Measurements from ENCODE around the gene GLCCI1. TPM values are rescaled to one million over a fixed set of nuclear protein-coding genes. Genes with fewer than 3 reads are reported as not detected.
A peak's percentile ranks its signal among the peaks of the same experiment; 100 is the strongest.

Gene GLCCI1
- 10 to 100 TPM; 37.7 to 43.6 TPM for total RNA-seq

DNA sequence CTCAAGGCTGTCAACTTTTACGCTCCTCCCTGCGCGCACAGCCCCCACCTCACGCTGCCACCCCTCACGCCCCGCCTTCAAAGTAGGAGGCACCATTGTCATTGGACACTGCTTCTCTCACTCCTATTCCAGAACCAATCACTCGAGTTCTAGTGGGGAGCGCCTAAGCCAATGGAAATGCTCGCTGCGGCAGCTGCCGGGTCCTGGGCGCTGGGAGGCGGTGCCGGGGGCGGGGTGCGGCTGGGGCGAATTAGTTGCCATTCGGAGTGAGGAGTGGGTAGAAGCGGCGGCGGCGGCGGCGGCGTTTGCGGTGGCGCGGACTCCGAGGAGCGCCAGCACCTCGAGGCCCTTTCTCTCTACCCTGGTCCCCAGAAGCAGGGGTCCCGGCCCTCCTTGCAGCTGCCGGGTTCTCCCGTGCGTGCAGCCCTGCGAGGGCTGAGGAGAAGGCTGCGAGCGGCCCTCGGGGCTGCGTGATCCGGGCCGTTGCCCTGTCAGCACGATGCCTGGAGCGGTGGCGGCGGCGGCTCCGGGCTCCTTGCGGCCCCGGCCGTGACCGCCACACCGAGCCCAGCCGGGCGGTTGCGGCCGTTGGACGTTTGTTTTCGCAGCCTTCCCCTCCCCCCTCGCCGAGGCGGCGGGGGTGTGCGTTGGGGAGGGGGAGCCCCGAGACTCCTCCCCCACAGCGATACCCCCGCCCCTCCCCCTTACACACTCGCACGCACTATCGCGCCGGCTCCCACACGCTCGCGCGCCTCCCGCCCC is at the start of gene GLCCI1:
Gene GLCCI1, plus strand, starts transcription at position 253 of the 762 bp plus-strand sequence. CDS start 555 bp downstream, outside the sequence.
- Mint-ChIP-seq H3K27me3 (no peaks in the 10 kb centered on the region), H3K4me1 (peaks cover 19% of the 10 kb centered on the region), H3K27ac (peak within 1 kb of the TSS; percentile 89), H3K9me3 (ENCODE audit: low read depth) (no peaks in the 10 kb centered on the region), H3K36me3 (no peaks in the 10 kb centered on the region), H3K4me3 (peak within 1 kb of the TSS; percentile 89)
- CTCF ChIA-PET = interaction anchor here (1.0 to 2.8 kb wide), 7 partner anchors 21 to 288 kb away, joined by 3 to 12 read pairs (median 5); no protein-coding TSS in a partner anchor
- peak; percentile 98 for DNase-seq
- ATAC-seq = peak; percentile 92

DNA sequence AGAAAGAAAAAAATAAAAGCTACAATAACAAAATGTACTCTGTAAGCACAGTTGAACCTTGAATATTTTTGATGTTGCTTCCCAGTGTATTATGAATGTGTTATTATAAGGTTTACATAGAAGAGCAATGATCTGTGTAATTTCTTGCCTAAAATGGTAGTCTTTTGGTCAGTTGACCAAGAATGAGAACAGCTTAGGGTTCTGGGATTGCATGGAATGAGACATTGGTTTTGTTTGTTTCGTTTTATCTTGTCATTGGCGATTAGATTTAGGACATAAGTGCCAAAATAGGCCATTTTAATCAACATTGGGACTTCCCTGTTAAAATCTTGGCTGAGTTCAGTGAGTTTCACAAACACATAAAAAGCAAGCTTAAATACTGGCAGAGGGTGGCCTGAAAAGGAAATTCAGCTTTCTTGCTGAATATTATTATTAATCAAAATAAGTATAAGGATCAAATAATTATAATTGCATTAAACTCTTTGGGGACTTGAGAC is 49.1 kb upstream of the GLCCI1 start:
- H3K27me3 Mint-ChIP-seq = no peaks in the 10 kb centered on the region
- ATAC-seq = no peak

DNA sequence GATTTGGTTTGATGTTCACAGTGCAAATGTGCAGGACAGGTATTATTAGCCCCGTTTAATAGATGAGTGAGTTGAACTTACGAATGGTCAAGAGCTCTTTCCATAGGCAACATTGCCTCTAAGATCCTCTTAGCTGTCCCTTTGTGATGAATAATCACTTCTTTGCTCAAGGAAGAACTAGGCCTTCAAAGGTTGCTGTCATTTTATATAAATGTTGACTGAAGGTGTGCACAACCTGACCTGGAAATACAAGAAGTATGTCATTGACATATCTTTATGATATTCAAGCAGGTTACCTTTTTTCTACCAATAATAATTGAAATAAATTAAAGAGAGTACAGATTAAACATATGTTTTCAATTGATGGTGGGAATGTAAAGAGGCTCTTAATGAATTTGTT is 48.5 kb upstream of the GLCCI1 start:
- ATAC-seq = no peak
- no peak overlapping the region for H3K4me3 Mint-ChIP-seq
- CTCF ChIA-PET = interaction anchor here (1.1 to 1.6 kb wide), 7 partner anchors 11 to 156 kb away, joined by 3 to 4 read pairs (median 3); no protein-coding TSS in a partner anchor
- no peak overlapping the region for H3K27ac Mint-ChIP-seq
- peaks cover 42% of the 10 kb centered on the region for H3K4me1 Mint-ChIP-seq
- H3K9me3 Mint-ChIP-seq (ENCODE audit: low read depth) = no peaks in the 10 kb centered on the region
- no peak for DNase-seq
- H3K27me3 Mint-ChIP-seq = no peaks in the 10 kb centered on the region
- H3K36me3 Mint-ChIP-seq = no peaks in the 10 kb centered on the region

More for the DNA sequence above, 49.1 kb upstream of the GLCCI1 start:
- Mint-ChIP-seq H3K4me1 (peaks cover 39% of the 10 kb centered on the region), H3K9me3 (ENCODE audit: low read depth) (no peaks in the 10 kb centered on the region), H3K4me3 (no peak overlapping the region), H3K27ac (no peak overlapping the region), H3K36me3 (no peaks in the 10 kb centered on the region)
- DNase-seq = no peak
- CTCF ChIA-PET = interaction anchor here (0.8 to 1.6 kb wide), 6 partner anchors 10 to 155 kb away, joined by 3 to 4 read pairs (median 4); no protein-coding TSS in a partner anchor

DNA sequence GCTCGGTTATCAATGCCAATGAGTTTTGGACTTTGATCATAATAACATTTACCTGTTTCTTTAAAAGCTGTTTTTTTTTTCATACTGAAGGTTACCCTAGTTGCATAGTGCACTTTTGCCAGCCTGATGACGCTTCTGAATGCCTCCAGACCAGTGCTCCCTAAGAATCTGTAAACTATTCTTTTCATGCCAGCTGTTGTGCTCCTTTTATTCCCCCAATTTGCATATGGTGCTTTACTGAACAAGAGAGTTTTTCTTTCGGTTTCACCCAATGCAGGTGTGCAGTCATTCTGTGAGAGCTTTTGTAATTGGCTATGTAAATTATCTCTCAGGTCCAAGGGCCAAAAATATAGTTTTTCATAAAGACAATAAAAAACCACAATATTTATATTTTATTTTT is 48.1 kb upstream of the GLCCI1 start:
- CTCF ChIA-PET = interaction anchor here (0.9 to 1.6 kb wide), 6 partner anchors 13 to 269 kb away, joined by 3 to 4 read pairs (median 3); no protein-coding TSS in a partner anchor
- ATAC-seq (peak; percentile 75), DNase-seq (peak; percentile 45)
- peaks cover 42% of the 10 kb centered on the region for H3K4me1 Mint-ChIP-seq
- H3K9me3 Mint-ChIP-seq (ENCODE audit: low read depth) = no peaks in the 10 kb centered on the region
- peak overlapping the region; percentile 58 for H3K27ac Mint-ChIP-seq
- no peaks in the 10 kb centered on the region for H3K36me3 Mint-ChIP-seq
- H3K27me3 Mint-ChIP-seq = no peaks in the 10 kb centered on the region
- H3K4me3 Mint-ChIP-seq = peak overlapping the region; percentile 26

DNA sequence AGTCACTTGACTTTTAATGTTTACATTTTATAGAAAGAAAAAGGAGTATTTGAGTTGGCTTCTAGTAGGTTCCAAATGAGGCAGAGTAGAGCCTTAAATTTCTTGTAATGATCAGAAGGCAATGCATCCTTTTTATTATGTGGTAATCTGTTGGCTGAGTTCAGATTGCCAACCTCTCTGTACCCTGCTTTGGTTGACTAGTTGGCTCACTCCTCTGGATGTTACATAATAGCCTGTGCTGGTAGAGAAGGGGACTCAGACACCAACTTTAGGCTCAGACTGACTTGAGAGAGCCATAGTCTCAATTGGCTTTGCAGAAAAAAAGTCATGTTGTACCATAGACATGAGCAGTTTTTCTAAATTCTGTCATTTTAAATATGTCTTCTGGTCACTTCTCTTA is 46.8 kb upstream of the GLCCI1 start:
- CTCF ChIA-PET = no interaction called here
- Mint-ChIP-seq H3K4me1 (peaks cover 42% of the 10 kb centered on the region), H3K27ac (no peak overlapping the region), H3K9me3 (ENCODE audit: low read depth) (no peaks in the 10 kb centered on the region), H3K27me3 (no peaks in the 10 kb centered on the region), H3K36me3 (no peaks in the 10 kb centered on the region), H3K4me3 (no peak overlapping the region)
- ATAC-seq (no peak), DNase-seq (no peak)

DNA sequence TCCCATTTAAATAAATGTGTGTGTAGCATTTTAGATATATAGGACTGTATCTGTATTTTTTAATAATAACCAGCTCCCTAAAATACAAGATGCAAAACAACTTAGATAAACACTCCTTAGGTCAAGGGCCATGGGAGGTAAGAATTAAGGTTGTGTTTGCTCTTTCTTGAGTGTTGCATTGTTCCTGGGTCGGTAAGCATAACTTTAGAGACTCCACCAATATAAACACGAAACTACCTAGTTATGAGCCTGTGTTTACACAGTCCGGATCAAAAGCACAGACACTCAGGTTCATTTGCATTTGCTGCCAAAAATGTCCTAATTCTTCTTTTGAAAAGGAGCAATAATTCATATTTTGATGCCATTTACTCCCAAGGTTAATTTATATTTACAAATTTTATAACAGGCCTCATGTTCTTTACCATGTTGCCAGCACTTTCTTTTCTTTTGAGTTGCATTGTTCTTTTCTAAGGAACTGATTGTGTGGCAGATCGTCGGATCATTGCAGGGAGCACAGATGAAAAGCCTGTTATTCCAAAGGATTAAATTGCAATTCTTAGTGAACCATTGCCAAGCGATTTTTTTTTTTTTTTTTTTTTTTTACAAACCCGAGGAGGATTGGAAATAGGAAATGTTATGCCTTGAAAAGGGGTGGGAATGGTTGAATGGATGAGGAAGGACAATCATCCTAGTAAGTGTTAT is 45.8 kb upstream of the GLCCI1 start:
- CTCF ChIA-PET = no interaction called here
- DNase-seq = no peak
- Mint-ChIP-seq H3K36me3 (no peaks in the 10 kb centered on the region), H3K27me3 (no peaks in the 10 kb centered on the region), H3K4me3 (no peak overlapping the region), H3K9me3 (ENCODE audit: low read depth) (no peaks in the 10 kb centered on the region), H3K4me1 (peaks cover 42% of the 10 kb centered on the region), H3K27ac (no peak overlapping the region)
- ATAC-seq = no peak

DNA sequence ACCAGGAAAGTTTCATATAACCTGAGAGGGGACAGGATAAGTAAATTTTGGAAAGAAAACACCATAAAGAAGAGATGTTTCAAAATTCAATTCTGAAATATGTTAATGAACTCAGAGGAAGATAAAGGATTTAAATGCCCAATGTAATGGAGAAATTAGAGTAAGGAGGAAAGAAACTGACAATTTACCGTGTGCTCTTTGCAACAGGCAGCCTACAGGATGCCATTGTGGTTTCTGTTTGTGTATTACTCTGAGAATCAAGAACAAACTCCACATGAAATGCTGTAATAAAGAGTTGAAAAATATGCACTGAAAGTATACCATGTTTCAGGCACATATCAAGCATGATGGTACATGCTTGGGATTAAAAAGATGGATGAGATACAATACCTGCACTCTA is 44.8 kb upstream of the GLCCI1 start:
- H3K27ac Mint-ChIP-seq = peak overlapping the region; percentile 68
- H3K9me3 Mint-ChIP-seq (ENCODE audit: low read depth) = no peaks in the 10 kb centered on the region
- no peaks in the 10 kb centered on the region for H3K36me3 Mint-ChIP-seq
- DNase-seq = no peak
- H3K27me3 Mint-ChIP-seq = no peaks in the 10 kb centered on the region
- peaks cover 42% of the 10 kb centered on the region for H3K4me1 Mint-ChIP-seq
- peak; percentile 64 for ATAC-seq
- H3K4me3 Mint-ChIP-seq = peak overlapping the region; percentile 46
- CTCF ChIA-PET = no interaction called here

DNA sequence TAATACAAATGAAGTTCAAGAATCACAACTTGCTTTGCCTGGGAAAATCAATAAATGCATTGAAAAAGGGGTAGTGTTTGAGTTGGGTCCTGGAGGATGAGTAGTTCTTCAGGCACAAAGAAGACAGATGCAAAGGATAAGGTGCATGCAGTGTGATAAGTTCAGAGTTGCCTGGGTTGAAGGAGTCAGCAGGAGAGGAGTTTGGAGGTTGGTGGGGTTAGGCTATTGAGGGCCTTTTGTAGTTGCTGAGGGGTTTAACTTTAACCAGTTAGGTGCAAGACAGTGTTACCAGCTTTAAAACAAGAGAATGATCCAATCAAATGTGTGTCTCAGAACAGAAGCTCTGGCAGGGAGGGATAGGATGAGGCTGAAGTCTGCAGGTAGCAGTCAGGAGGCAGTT is 44.3 kb upstream of the GLCCI1 start:
- peak; percentile 66 for ATAC-seq
- CTCF ChIA-PET = no interaction called here
- DNase-seq = no peak
- H3K27me3 Mint-ChIP-seq = no peaks in the 10 kb centered on the region
- peaks cover 39% of the 10 kb centered on the region for H3K4me1 Mint-ChIP-seq
- no peaks in the 10 kb centered on the region for H3K9me3 Mint-ChIP-seq (ENCODE audit: low read depth)
- no peak overlapping the region for H3K4me3 Mint-ChIP-seq
- H3K27ac Mint-ChIP-seq = peak overlapping the region; percentile 68
- H3K36me3 Mint-ChIP-seq = no peaks in the 10 kb centered on the region

DNA sequence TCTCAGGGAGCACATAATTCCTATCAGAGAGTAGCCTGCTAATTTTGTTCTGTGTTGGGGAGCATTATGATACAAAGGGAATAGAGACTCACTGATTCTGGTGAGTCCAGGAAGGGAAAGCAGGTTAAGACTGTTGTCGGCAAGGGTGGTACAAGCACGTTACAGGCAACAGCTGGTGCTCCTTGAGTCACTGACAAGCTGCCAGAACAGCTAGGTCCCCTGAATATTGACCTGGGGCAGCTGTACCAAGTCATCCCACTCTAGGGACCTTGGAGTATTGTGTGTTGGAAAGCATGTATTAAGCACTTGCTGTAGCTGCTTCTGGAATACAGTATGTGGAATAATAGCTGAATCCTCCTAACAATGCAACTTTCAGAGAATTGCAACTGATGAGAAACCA is 37.0 kb upstream of the GLCCI1 start:
- ATAC-seq (no peak), DNase-seq (no peak)
- Mint-ChIP-seq H3K27me3 (no peaks in the 10 kb centered on the region), H3K4me3 (no peak overlapping the region), H3K36me3 (peaks cover 4% of the 10 kb centered on the region), H3K4me1 (peaks cover 24% of the 10 kb centered on the region), H3K27ac (no peak overlapping the region), H3K9me3 (ENCODE audit: low read depth) (no peaks in the 10 kb centered on the region)
- CTCF ChIA-PET = interaction anchor here (1.4 to 1.7 kb wide), 2 partner anchors 74 to 259 kb away, joined by 3 read pairs; no protein-coding TSS in a partner anchor

DNA sequence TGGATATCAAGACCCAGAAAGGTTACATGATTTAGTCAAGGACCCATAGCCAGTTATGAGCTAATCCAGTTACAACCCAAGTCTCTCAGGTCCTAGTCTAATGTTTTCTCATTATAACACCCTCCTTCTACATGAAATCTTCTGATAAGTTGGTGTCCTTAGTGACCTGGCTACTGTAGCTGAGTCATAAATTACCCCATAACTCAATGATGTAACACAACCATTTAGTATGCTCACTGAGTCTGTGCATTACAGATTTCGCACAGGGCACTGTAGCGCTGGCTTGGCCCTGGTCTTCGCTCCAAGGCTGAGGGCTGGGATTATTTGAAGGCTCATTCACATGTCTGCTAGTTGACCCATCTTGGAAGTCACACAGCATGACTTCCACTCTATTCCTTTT is 36.0 kb upstream of the GLCCI1 start:
- CTCF ChIA-PET = interaction anchor here (1.4 kb wide), 1 partner anchor 74 kb away, joined by 3 read pairs; no protein-coding TSS in a partner anchor
- Mint-ChIP-seq H3K4me1 (peaks cover 24% of the 10 kb centered on the region), H3K9me3 (ENCODE audit: low read depth) (no peaks in the 10 kb centered on the region), H3K4me3 (no peak overlapping the region), H3K36me3 (peaks cover 4% of the 10 kb centered on the region), H3K27ac (no peak overlapping the region), H3K27me3 (no peaks in the 10 kb centered on the region)
- DNase-seq (no peak), ATAC-seq (no peak)

DNA sequence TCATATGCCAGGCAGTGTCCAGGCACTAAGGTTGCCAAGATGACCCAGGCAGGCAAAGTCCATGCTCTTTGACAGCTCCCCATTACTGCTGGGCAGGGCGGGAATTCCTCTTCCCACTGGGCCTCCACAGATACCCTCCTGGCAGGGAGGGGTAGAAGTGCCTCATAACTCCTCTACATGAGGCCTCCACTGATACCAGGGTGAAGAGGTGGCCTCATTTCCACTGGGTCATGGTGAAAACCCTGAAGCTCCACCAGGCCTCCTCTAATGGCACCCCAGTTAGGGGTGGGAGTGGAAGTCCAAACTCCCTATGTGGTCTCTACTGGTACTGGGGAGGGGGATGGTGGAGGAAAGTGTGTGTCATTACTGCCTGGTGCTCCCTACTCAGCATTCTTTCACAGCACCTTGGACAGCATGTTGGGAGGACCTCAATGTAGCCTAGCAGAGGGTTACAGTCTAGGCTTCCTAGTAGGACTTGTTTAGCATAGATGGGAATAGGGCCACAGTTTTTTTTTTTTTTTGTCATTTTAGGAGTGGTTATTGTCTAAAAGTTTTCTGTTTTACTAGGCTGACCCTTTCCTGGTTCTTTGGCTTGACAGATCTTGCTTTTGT is 34.6 kb upstream of the GLCCI1 start:
- peak overlapping the region; percentile 71 for H3K27ac Mint-ChIP-seq
- peak; percentile 58 for ATAC-seq

DNA sequence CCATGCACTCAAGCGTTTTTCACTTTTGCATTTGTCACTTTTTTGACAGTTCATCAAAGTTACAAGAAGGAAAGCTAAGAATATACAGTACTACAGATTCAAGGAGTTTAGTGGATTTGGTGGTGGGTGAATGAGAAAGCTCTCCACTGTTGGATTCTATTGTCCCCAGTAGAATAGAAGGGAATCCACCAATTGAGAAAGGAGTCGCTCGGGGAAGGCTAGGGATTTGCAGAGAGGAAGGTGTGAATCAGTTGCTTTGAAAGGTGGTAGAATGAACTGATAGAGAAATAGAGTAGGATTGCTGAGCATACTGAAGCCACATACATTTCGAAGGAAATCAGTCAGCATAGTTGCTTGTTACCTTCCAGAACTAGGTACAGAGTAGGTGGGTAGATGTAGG is 33.7 kb upstream of the GLCCI1 start:
- CTCF ChIA-PET = interaction anchor here (1.0 to 1.4 kb wide), 2 partner anchors 9 to 254 kb away, joined by 4 to 5 read pairs; no protein-coding TSS in a partner anchor
- DNase-seq (no peak), ATAC-seq (no peak)
- H3K4me3 Mint-ChIP-seq = no peak overlapping the region
- H3K36me3 Mint-ChIP-seq = peaks cover 4% of the 10 kb centered on the region
- H3K4me1 Mint-ChIP-seq = peaks cover 31% of the 10 kb centered on the region
- no peaks in the 10 kb centered on the region for H3K9me3 Mint-ChIP-seq (ENCODE audit: low read depth)
- H3K27ac Mint-ChIP-seq = peak overlapping the region; percentile 10
- no peaks in the 10 kb centered on the region for H3K27me3 Mint-ChIP-seq

More for the DNA sequence above, 34.6 kb upstream of the GLCCI1 start:
- DNase-seq = peak; percentile 42
- H3K4me3 Mint-ChIP-seq = no peak overlapping the region
- no peaks in the 10 kb centered on the region for H3K27me3 Mint-ChIP-seq
- H3K9me3 Mint-ChIP-seq (ENCODE audit: low read depth) = no peaks in the 10 kb centered on the region
- H3K36me3 Mint-ChIP-seq = peaks cover 4% of the 10 kb centered on the region
- CTCF ChIA-PET = interaction anchor here (1.0 kb wide), 3 partner anchors 10 to 129 kb away, joined by 3 to 5 read pairs (median 3); no protein-coding TSS in a partner anchor
- H3K4me1 Mint-ChIP-seq = peaks cover 30% of the 10 kb centered on the region

DNA sequence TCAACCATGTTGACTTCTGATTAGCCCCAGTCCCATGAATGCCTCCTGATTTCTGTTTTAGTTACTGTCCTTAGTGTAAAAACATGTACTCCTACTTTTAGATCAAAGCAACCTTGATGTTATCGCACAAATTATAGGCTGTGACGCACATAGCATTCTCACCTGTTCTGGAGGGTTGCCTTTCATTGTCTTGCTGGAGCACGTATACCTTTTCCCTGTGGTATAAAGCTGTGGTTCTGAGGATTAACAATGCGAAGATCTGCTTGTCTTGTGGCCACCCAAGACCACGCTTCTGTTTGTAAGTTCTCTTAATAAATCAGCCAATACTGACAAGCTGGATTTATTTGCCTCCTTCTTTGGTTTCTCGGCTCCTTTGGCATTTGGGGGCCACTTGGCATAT is 30.1 kb upstream of the GLCCI1 start:
- H3K4me3 Mint-ChIP-seq = no peak overlapping the region
- H3K9me3 Mint-ChIP-seq (ENCODE audit: low read depth) = no peaks in the 10 kb centered on the region
- peaks cover 40% of the 10 kb centered on the region for H3K4me1 Mint-ChIP-seq
- DNase-seq (no peak), ATAC-seq (no peak)
- no peak overlapping the region for H3K27ac Mint-ChIP-seq
- CTCF ChIA-PET = no interaction called here
- peaks cover 8% of the 10 kb centered on the region for H3K36me3 Mint-ChIP-seq
- no peaks in the 10 kb centered on the region for H3K27me3 Mint-ChIP-seq
